GM12878 (cell line): Measurements from ENCODE around the gene SORCS1. TPM values are rescaled to one million over a fixed set of nuclear protein-coding genes. Genes with fewer than 3 reads are reported as not detected.

Experiments used
- ATAC-seq: fragments of 200-7000 bp; cut with Tn5 transposase; 3 replicates; pipeline ENCODE4 v1.9.1; 2020; ENCODE audit warnings: mild to moderate bottlenecking, moderate library complexity
- BruUV-seq: library from RNA; stranded (reverse); fragments of 400-500 nt; replicated peaks from 2 replicates; lab custom pipeline; 2021; lab: Mats Ljungman, UMichigan
- CTCF ChIA-PET: fragments of 300-600 bp; sonication (Branson Sonifier 250); formaldehyde crosslinking; extraction: SDS; loops from one replicate; lab custom pipeline; 2021; ENCODE audit warnings: inconsistent platforms; lab: Yijun Ruan, JAX
- POLR2A ChIA-PET: fragments of 350-600 bp; formaldehyde crosslinking; extraction: SDS; loops from one replicate; lab custom pipeline; 2021; ENCODE audit warnings: inconsistent platforms; lab: Charles Lee
- RAD21 ChIA-PET: fragments of 300-600 bp; sonication (Branson Sonifier 250); formaldehyde crosslinking; loops from one replicate; lab custom pipeline; 2023; ENCODE audit warnings: antibody characterized with exemption; ENCODE audit not compliant: unreplicated experiment; lab: Charles Lee
- SMC1A ChIA-PET: fragments of 300-600 bp; sonication (Branson Sonifier 250); formaldehyde crosslinking; loops from one replicate; lab custom pipeline; 2023; ENCODE audit not compliant: unreplicated experiment, uncharacterized antibody; lab: Charles Lee
- DNase-seq: peaks from one replicate; pipeline ENCODE4 v3.0.0-alpha.2; 2011; ENCODE audit warnings: low read depth, low spot score
- FAIRE-seq: peaks from 3 replicates; lab custom pipeline; 2011; peaks lifted over from hg19 to GRCh38; lab: Jason Lieb, UNC
- H2AFZ ChIP-seq: 2 replicates; pipeline ENCODE4 v1.6.0; 2011; ENCODE audit warnings: low read depth, low read length, control low read depth; ENCODE audit not compliant: control insufficient read depth
- H3K27ac ChIP-seq: 2 replicates; pipeline ENCODE4 v1.5.1; 2011; ENCODE audit warnings: control low read depth; ENCODE audit not compliant: control insufficient read depth, insufficient read depth
- H3K27me3 ChIP-seq, 2 experiments: replicated peaks in 1 of 2; 2 replicates each; pipeline versions ENCODE4 v1.6.0 to v1.6.1; 2011; ENCODE audit warnings: low read length in 1 of 2; ENCODE audit not compliant: control insufficient read depth in 2 of 2, insufficient read depth in 2 of 2
- H3K36me3 ChIP-seq, 2 experiments: 2 replicates each; pipeline ENCODE4 v1.5.1; 2011; ENCODE audit warnings: low read length in 1 of 2; ENCODE audit not compliant: control insufficient read depth in 2 of 2, insufficient read depth in 2 of 2
- H3K4me1 ChIP-seq: 2 replicates; pipeline ENCODE4 v1.6.1; 2011; ENCODE audit warnings: mild to moderate bottlenecking, low read length, moderate library complexity, mixed read lengths; ENCODE audit not compliant: control insufficient read depth, insufficient read depth
- H3K4me2 ChIP-seq: 2 replicates; pipeline ENCODE4 v1.6.0; 2011; ENCODE audit warnings: control low read depth; ENCODE audit not compliant: control insufficient read depth, insufficient read depth
- H3K4me3 ChIP-seq: fragments of 200-600 bp; sonication (generic); 2 replicates; pipeline ENCODE4 v1.5.1; 2016
- H3K79me2 ChIP-seq: 2 replicates; pipeline ENCODE4 v1.6.0; 2011; ENCODE audit warnings: low read length; ENCODE audit not compliant: control insufficient read depth, insufficient read depth
- H3K9ac ChIP-seq: 2 replicates; pipeline ENCODE4 v1.8.0; 2011; ENCODE audit warnings: low read length, control low read depth, mixed read lengths; ENCODE audit not compliant: control insufficient read depth, insufficient read depth
- H3K9me3 ChIP-seq: replicated peaks from 3 replicates; pipeline ENCODE4 v1.5.1; 2011; ENCODE audit warnings: mild to moderate bottlenecking, low read length; ENCODE audit not compliant: control insufficient read depth, insufficient read depth
- H4K20me1 ChIP-seq: 2 replicates; pipeline ENCODE4 v1.6.0; 2011; ENCODE audit not compliant: control insufficient read depth, insufficient read depth
- E4F1 ChIP-seq: fragments of 450-650 bp; IDR thresholded peaks from 2 replicates; pipeline ENCODE4 v1.6.1; 2018; ENCODE audit warnings: borderline replicate concordance, mild to moderate bottlenecking; ENCODE audit not compliant: partially characterized antibody
- GABPA ChIP-seq: IDR thresholded peaks from 2 replicates; pipeline ENCODE4 v1.6.1; 2014; ENCODE audit warnings: antibody characterized with exemption, low read depth, mild to moderate bottlenecking, inconsistent platforms
- GATAD2B ChIP-seq: fragments of 450-650 bp; conservative IDR thresholded peaks from 2 replicates; pipeline ENCODE4 v1.6.1; 2017; ENCODE audit warnings: low read depth, mild to moderate bottlenecking, moderate library complexity
- HDAC2 ChIP-seq: fragments of 200-600 bp; sonication (generic); IDR thresholded peaks from 2 replicates; pipeline ENCODE4 v1.6.1; 2017
- HDAC6 ChIP-seq: fragments of 200-600 bp; sonication (generic); IDR thresholded peaks from one replicate; pipeline ENCODE4 v1.8.0; 2017; ENCODE audit warnings: antibody characterized with exemption; ENCODE audit not compliant: unreplicated experiment
- JUNB ChIP-seq: IDR thresholded peaks from 2 replicates; pipeline ENCODE4 v1.6.1; 2016; ENCODE audit warnings: antibody characterized with exemption, mild to moderate bottlenecking
- MLLT1 ChIP-seq: fragments of 450-650 bp; IDR thresholded peaks from 2 replicates; pipeline ENCODE4 v1.6.1; 2016; ENCODE audit warnings: mild to moderate bottlenecking
- POLR2A ChIP-seq: IDR thresholded peaks from 2 replicates; pipeline ENCODE4 v1.6.1; 2011; ENCODE audit warnings: low read depth, mild to moderate bottlenecking, low read length
- RCOR1 ChIP-seq: conservative IDR thresholded peaks from 2 replicates; pipeline ENCODE4 v1.6.1; 2012; ENCODE audit warnings: low read depth, low read length, improper control_type of control experiment
- SMAD5 ChIP-seq: IDR thresholded peaks from 2 replicates; pipeline ENCODE4 v1.6.1; 2016; ENCODE audit warnings: antibody characterized with exemption, low read depth
- TCF3 ChIP-seq: IDR thresholded peaks from 2 replicates; pipeline ENCODE4 v1.6.1; 2012; ENCODE audit warnings: low read depth, mild to moderate bottlenecking, low read length, borderline replicate concordance; ENCODE audit not compliant: insufficient read depth
- ZBTB4 ChIP-seq: fragments of 450-650 bp; formaldehyde crosslinking; IDR thresholded peaks from 2 replicates; pipeline ENCODE4 v1.4.0; 2022; ENCODE audit warnings: mild to moderate bottlenecking, moderate library complexity
- ZNF384 ChIP-seq: IDR thresholded peaks from 2 replicates; pipeline ENCODE4 v1.6.1; 2012; ENCODE audit warnings: low read depth, mild to moderate bottlenecking, low read length, improper control_type of control experiment, borderline replicate concordance
- WGBS: methylation state at CpG from one replicate; pipeline ENCODE4 v1.1.6; 2016; ENCODE audit warnings: low lambda C conversion rate; ENCODE audit not compliant: insufficient replicate concordance, insufficient coverage; ENCODE audit errors: missing lambda C conversion rate; 5-methylcytosine and 5-hydroxymethylcytosine counted together
- in situ Hi-C: fragments of 300-500 bp; cut with MboI; formaldehyde crosslinking; loops from 9 replicates; pipeline ENCODE4 v1.14.3; 2018; ENCODE audit warnings: mixed read lengths
- intact Hi-C: fragments of 100-400 bp; cut with micrococcal nuclease; formaldehyde crosslinking; loops from one replicate; pipeline ENCODE4 v1.14.2; 2022; ENCODE audit not compliant: unreplicated experiment
- polyA plus RNA-seq, 11 experiments: library from polyadenylated mRNA; depleted of rRNA in 4 of 11; unstranded in 6 of 11; stranded (reverse) in 5 of 11; fragments of >200 nt; fragmentation: Nextera tagmentation in 4 of 11; fragmentation: Illumina TruSeq in 1 of 11; extraction: Ambion mirVana in 4 of 11; extraction: Trizol in 1 of 11; gene quantifications; 1 replicate in 1 of 11; 2 replicates in 10 of 11; pipeline versions ENCODE4 v1.2.1 to v1.2.3, GENCODE V29; 2011 to 2016; ENCODE audit warnings: inconsistent platforms in 2 of 11, missing spikeins in 2 of 11, low read depth in 1 of 11
- total RNA-seq, 4 experiments: library from RNA; depleted of rRNA in 3 of 4; stranded (reverse); fragments of >200 nt in 3 of 4; fragmentation: Illumina TruSeq in 1 of 4; extraction: Trizol in 1 of 4; gene quantifications; 2 replicates each; pipeline versions ENCODE4 v1.2.1 to v1.2.3, GENCODE V29; 2013 to 2021

The SORCS1 gene
- total and polyA plus RNA-seq, 10 of the 15 experiments (the other 5 are each of a cell fraction or from before 2014, with no cell fraction given): 0.02 to 9.6 (median 0.06) TPM; not detected in 3

GRCh38 chr10:107002068-107002467 is 162.4 kb downstream of the SORCS1 start:
- RAD21 ChIA-PET: no interaction called here
- no peaks in the 10 kb centered on the region for H3K4me1 ChIP-seq
- no TSS peak for BruUV-seq
- H3K36me3 ChIP-seq: no peaks in the 10 kb centered on the region
- intact Hi-C loops: no loop called here
- ATAC-seq: no peak
- CTCF ChIA-PET: interaction anchor here (0.6 to 1.1 kb wide), 3 partner anchors 102 to 914 kb away, joined by 3 read pairs; no protein-coding TSS in a partner anchor
- no peak overlapping the region for H3K27ac ChIP-seq
- H3K9ac ChIP-seq: no peak overlapping the region
- no peaks in the 10 kb centered on the region; the same call in 2 of the 3 replicates for H3K9me3 ChIP-seq
- no peak for DNase-seq
- H2AFZ ChIP-seq: no peak overlapping the region
- H4K20me1 ChIP-seq: no peaks in the 10 kb centered on the region
- no peaks in the 10 kb centered on the region for H3K27me3 ChIP-seq
- no peak for TF ChIP-seq E4F1
- TF ChIP-seq ZNF384: no peak
- TF ChIP-seq TCF3: no peak
- no peak for TF ChIP-seq GATAD2B
- no peak for TF ChIP-seq HDAC2
- TF ChIP-seq RCOR1: no peak
- TF ChIP-seq HDAC6: no peak
- TF ChIP-seq GABPA: no peak
- no peak for TF ChIP-seq JUNB
- no peak for TF ChIP-seq ZBTB4 (CRISPR knock-in tag)
- no peak for TF ChIP-seq SMAD5
- no peak for TF ChIP-seq MLLT1
- TF ChIP-seq POLR2A: no peak
- TF ChIP-seq, all 136 proteins: peak for 0
- no peak overlapping the region for H3K4me3 ChIP-seq
- no peak for FAIRE-seq
- SMC1A ChIA-PET: interaction anchor here (0.6 to 1.6 kb wide), 4 partner anchors 10 to 1219 kb away, joined by 3 to 4 read pairs (median 3); no protein-coding TSS in a partner anchor
- POLR2A ChIA-PET: no interaction called here
- WGBS: 39% methylated on average over 3 of the region's 3 CpGs
- no peaks in the 10 kb centered on the region for H3K79me2 ChIP-seq
- no peak overlapping the region for H3K4me2 ChIP-seq
- in situ Hi-C loops: no loop called here
